ENCODE measurements around the gene PCBP1. TPM values are rescaled to one million over a fixed set of nuclear protein-coding genes. Genes with fewer than 3 reads are reported as not detected.
A peak's percentile ranks its signal among the peaks of the same experiment; 100 is the strongest.

PCBP1 gene
- polyA plus RNA-seq, 1 of the 3 experiments (the other 2 are of a cell fraction) = 94.0 TPM

GRCh38 chr2:70041663-70042062 lies 45.6 kb upstream of the PCBP1 start:
- no peak for DNase-seq
- no peak overlapping the region for H3K9ac ChIP-seq
- H3K79me2 ChIP-seq (ENCODE audit: insufficient read depth) = no peaks in the 10 kb centered on the region
- no peak overlapping the region for H3K4me3 ChIP-seq (ENCODE audit: low read depth in 2 of 2, low read length in 1 of 2)
- H3K4me2 ChIP-seq = peak overlapping the region; percentile 46
- TF ChIP-seq MEF2A (IDR thresholded peaks at IDR 0.05; ENCODE audit: borderline replicate concordance, low read depth) = no peak
- peak; percentile 22; the same call in 1 of the 2 replicates for TF ChIP-seq TCF12 (IDR thresholded peaks at IDR 0.05)
- no peaks in the 10 kb centered on the region for H4K20me1 ChIP-seq (ENCODE audit: insufficient read depth)
- no peak overlapping the region; the same call in 1 of the 2 replicates for H2AFZ ChIP-seq (ENCODE audit: low read depth)
- H3K36me3 ChIP-seq (replicated peaks in 1 of 2; ENCODE audit: control insufficient read depth in 1 of 2, insufficient read depth in 2 of 2, low read length in 1 of 2) = peaks cover 0 to 7% of the 10 kb centered on the region in 2 experiments
- H3K4me1 ChIP-seq (ENCODE audit: control insufficient read depth in 1 of 2, insufficient read depth in 2 of 2, low read depth in 1 of 2, low read length in 1 of 2) = peaks cover 0 to 11% of the 10 kb centered on the region in 2 experiments; a peak in 2 of 4 replicates
- peak overlapping the region in 1 of 2 experiments; percentile 59; a peak in 2 of 4 replicates for H3K27ac ChIP-seq (ENCODE audit: low read depth in 2 of 2, low read length in 1 of 2)
- H3K9me3 ChIP-seq = no peaks in the 10 kb centered on the region
- H3K27me3 ChIP-seq (ENCODE audit: insufficient read depth) = no peaks in the 10 kb centered on the region
- H3K9me2 ChIP-seq = no peaks in the 10 kb centered on the region
- ChIA-PET CTCF (interaction anchor here (1.5 kb wide), 1 partner anchor 130 kb away, joined by 3 read pairs; no protein-coding TSS in a partner anchor), POLR2A (no interaction called here)
- peaks cover 16% of the 10 kb centered on the region for H3F3A ChIP-seq (replicated peaks; ENCODE audit: insufficient read depth)
- WGBS (ENCODE audit: low lambda C conversion rate) = 57% methylated on average over 3 of the region's 3 CpGs

- Histone ChIP-seq H3K4me3 (ENCODE audit: low read depth in 2 of 2, low read length in 1 of 2) (no peak overlapping the region), H3K4me2 (0 out of 2 replicates have a peak overlapping the region, but pooled peaks have one; percentile 46), H3K9me3 (no peaks in the 10 kb centered on the region), H3K9me2 (no peaks in the 10 kb centered on the region), H4K20me1 (ENCODE audit: insufficient read depth) (no peaks in the 10 kb centered on the region), H3F3A (replicated peaks; ENCODE audit: insufficient read depth) (peaks cover 16% of the 10 kb centered on the region), H3K79me2 (ENCODE audit: insufficient read depth) (no peaks in the 10 kb centered on the region), H3K4me1 (ENCODE audit: control insufficient read depth in 1 of 2, insufficient read depth in 2 of 2, low read depth in 1 of 2, low read length in 1 of 2) (peaks cover 0 to 11% of the 10 kb centered on the region in 2 experiments; a peak in 2 of 4 replicates), H2AFZ (ENCODE audit: low read depth) (no peak overlapping the region), H3K9ac (no peak overlapping the region), H3K27ac (ENCODE audit: low read depth in 2 of 2, low read length in 1 of 2) (peak overlapping the region in 1 of 2 experiments; percentile 59; a peak in 2 of 4 replicates), H3K27me3 (ENCODE audit: insufficient read depth) (no peaks in the 10 kb centered on the region), H3K36me3 (replicated peaks in 1 of 2; ENCODE audit: control insufficient read depth in 1 of 2, insufficient read depth in 2 of 2, low read length in 1 of 2) (peaks cover 0 to 8% of the 10 kb centered on the region in 2 experiments)
- 94% methylated on average over 2 of the region's 2 CpGs for WGBS (ENCODE audit: low lambda C conversion rate)
- no peak for TF ChIP-seq MEF2A (IDR thresholded peaks at IDR 0.05; ENCODE audit: borderline replicate concordance, low read depth)
- TF ChIP-seq YY1 (IDR thresholded peaks at IDR 0.05; ENCODE audit: low read depth) = no peak
- TF ChIP-seq CTCF (IDR thresholded peaks at IDR 0.05) = no peak
- TF ChIP-seq FOSL2 (IDR thresholded peaks at IDR 0.05; ENCODE audit: borderline replicate concordance, low read depth) = no peak
- TF ChIP-seq ELF1 (IDR thresholded peaks at IDR 0.05) = no peak
- TF ChIP-seq NFIC (IDR thresholded peaks at IDR 0.05; ENCODE audit: borderline replicate concordance) = no peak
- no peak for TF ChIP-seq SMC3 (IDR thresholded peaks at IDR 0.05; ENCODE audit: low read depth, low read length)
- no peak for TF ChIP-seq TAF1 (IDR thresholded peaks at IDR 0.05; ENCODE audit: borderline replicate concordance, low read depth, low read length)
- no peak for TF ChIP-seq MAX (IDR thresholded peaks at IDR 0.05; ENCODE audit: low read depth)
- no peak for TF ChIP-seq RAD21 (IDR thresholded peaks at IDR 0.05; ENCODE audit: low read length)
- TF ChIP-seq FOXM1 (IDR thresholded peaks at IDR 0.05; ENCODE audit: low read depth) = no peak
- no peak for TF ChIP-seq TCF12 (IDR thresholded peaks at IDR 0.05)
- no peak for TF ChIP-seq POLR2AphosphoS5 (IDR thresholded peaks at IDR 0.05; ENCODE audit: low read depth, low read length)
- TF ChIP-seq USF2 (IDR thresholded peaks at IDR 0.05; ENCODE audit: borderline replicate concordance, low read depth, low read length) = no peak
- no peak for TF ChIP-seq JUND (IDR thresholded peaks at IDR 0.05)
- no peak for TF ChIP-seq NRF1 (IDR thresholded peaks at IDR 0.05; ENCODE audit: low read depth, low read length)
- TF ChIP-seq FOXJ3 (CRISPR knock-in tag; IDR thresholded peaks at IDR 0.05) = no peak
- no peak for TF ChIP-seq EP300 (IDR thresholded peaks at IDR 0.05; ENCODE audit: borderline replicate concordance in 1 of 2, low read depth in 1 of 2, low read length in 1 of 2)
- no peak for TF ChIP-seq RXRA (IDR thresholded peaks at IDR 0.05; ENCODE audit: borderline replicate concordance, low read depth)
- TF ChIP-seq RCOR1 (IDR thresholded peaks at IDR 0.05; ENCODE audit: low read length) = no peak
- CTCF ChIA-PET = interaction anchor here (1.5 kb wide), 1 partner anchor 130 kb away, joined by 3 read pairs; no protein-coding TSS in a partner anchor
- DNase-seq = no peak
- POLR2A ChIA-PET = no interaction called here
Observed at GRCh38 chr2:70042246-70042645, 45.0 kb upstream of the PCBP1 start.
